Superior temporal gyrus (tissue), 1 donor: ENCODE data around the gene TSPYL2.

ENCODE experiments used
- DNase-seq: peaks from one replicate; pipeline ENCODE4 v3.0.0-alpha.2; 2016; ENCODE audit errors: extremely low spot score

The TSPYL2 gene

GRCh38 chrX:53125506-53125905 is 43.3 kb downstream of the TSPYL2 start:
- no peak for DNase-seq

- DNase-seq, result no peak
Measured at GRCh38 chrX:53126377-53126776, 44.2 kb downstream of the TSPYL2 start.

- no peak for DNase-seq
Measured at GRCh38 chrX:53128097-53128749, 46.1 kb downstream of the TSPYL2 start.

- no peak for DNase-seq
Measured at GRCh38 chrX:53133400-53133799, 51.2 kb downstream of the TSPYL2 start.

GRCh38 chrX:53135581-53135980 is 53.4 kb downstream of the TSPYL2 start:
- DNase-seq, result no peak
